Stimulated activated CD4-positive, alpha-beta T cell treated with anti-CD3 and anti-CD28 coated beads, Interleukin-4, amount 100 ng/mL, for 4 hours (primary cell): Measurements from ENCODE around the gene GALNT9.
"Not testable (repeated sequence)": the region's sequence is repeated elsewhere in the genome, so short reads cannot be mapped to it uniquely, and the experiment has no call there.

Source experiments
- DNase-seq, 2 experiments: peaks; one replicate each; pipeline ENCODE4 v3.0.0-alpha.2; 2020

GALNT9 gene

GRCh38 chr12:132152953-132153352 is 176.4 kb downstream of the GALNT9 start:
- DNase-seq, result peak; percentile 0 to 1

DNA sequence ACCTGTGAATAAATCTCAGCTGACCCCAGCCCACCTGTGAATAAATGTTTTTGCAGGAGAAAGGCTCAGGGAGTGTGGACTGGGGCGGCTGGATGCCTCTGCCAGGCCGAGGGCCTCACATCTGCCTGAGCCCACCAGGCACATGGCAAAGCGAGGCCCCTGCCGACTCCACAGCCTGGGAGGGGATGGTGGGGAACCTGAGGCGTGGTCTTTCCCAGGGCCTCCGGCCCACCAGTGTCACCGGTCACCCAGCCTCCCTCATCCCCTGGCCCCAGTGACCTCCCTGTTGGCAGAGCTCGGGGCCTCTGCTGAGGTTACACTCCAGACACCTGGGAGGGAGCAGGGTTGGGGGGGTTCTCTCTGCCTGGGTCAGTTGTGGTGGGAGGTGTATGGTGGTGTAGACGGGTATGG is 177.0 kb downstream of the GALNT9 start:
- DNase-seq, result no peak

- DNase-seq, result peak in 1 of 2 experiments; percentile 1
These were observed 177.5 kb downstream of the GALNT9 start for GRCh38 chr12:132151766-132152410.

GRCh38 chr12:132151145-132151765 is 178.1 kb downstream of the GALNT9 start:
- peak in 1 of 2 experiments; percentile 1 for DNase-seq

- DNase-seq, result no peak
These were observed 178.6 kb downstream of the GALNT9 start for GRCh38 chr12:132150780-132151144.

DNA sequence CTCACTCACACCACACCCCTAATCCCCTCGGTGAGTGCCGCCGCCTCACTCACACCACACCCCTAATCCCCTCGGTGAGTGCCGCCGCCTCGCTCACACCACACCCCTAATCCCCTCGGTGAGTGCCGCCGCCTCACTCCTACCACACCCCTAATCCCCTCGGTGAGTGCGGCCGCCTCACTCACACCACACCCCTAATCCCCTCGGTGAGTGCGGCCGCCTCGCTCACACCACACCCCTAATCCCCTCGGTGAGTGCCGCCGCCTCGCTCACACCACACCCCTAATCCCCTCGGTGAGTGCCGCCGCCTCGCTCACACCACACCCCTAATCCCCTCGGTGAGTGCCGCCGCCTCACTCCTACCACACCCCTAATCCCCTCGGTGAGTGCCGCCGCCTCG is 179.9 kb downstream of the GALNT9 start:
- DNase-seq, result not testable (repeated sequence)

DNA sequence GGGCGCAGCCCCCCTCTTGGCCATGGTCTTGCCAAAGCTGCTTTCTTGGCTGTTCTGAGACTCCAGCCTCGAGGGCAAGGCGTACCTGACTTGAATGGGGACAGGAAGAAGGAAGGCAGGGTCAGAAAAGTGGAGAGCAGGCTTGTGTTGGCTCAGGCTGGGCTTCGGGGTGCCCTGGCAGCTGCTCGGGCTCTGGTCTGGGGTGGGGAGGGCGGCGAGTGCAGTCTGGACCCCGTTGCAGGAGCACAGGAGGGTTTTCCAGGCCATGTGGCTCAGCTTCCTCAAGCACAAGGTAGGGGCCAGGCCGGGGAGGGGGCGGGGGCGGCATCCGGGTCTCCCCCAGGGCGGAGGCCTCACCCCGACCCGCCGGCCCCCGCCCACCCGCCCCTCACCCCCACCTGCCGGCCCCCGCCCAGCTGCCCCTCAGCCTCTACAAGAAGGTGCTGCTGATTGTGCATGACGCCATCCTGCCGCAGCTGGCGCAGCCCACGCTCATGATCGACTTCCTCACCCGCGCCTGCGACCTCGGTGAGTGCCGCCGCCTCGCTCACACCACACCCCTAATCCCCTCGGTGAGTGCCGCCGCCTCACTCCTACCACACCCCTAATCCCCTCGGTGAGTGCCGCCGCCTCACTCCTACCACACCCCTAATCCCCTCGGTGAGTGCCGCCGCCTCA is 180.9 kb downstream of the GALNT9 start:
- no peak for DNase-seq

DNA sequence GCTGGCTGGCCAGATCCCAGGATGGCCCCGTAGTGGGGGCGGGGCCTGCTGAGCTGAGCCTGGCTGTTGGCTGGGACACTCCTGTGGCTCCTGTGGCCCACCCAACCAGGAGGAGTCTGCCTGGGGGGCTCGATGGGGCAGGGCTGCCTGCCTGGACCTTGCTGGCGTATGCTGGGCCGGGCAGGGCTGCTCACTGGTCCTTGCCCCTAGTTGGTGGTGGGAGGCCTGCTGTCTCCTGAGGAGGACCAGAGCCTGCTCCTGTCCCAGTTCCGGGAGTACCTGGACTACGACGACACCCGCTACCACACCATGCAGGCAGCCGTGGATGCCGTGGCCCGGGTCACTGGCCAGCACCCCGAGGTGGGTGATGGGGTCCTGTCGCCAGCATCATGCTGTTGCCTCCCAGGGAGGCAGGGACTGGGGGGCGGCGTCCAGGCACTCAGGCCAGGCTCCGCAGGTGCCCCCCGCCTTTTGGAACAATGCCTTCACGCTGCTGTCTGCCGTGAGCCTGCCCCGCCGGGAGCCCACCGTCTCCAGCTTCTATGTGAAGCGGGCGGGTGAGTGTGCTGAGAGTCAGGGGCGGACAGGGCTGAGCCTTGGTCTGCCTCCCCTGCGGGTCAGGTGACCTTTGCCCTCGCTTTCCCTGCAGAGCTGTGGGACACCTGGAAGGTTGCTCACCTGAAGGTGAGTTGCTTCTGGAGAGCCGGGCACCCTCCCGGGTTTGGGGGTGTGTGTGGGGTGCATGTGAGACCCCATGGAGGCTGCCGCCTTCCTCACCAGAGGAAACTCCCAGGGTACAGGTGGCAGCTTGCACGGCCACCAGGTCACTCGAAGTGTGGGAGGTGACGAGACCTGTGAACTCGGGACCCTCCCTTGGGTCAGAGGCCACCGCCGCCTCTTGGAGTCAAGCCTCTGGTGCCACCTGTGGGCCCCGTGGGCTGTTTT is 181.7 kb downstream of the GALNT9 start:
- DNase-seq, result no peak

GRCh38 chr12:132146772-132147422 is 182.5 kb downstream of the GALNT9 start:
- DNase-seq, result no peak
